K562 (cell line): Measurements from ENCODE around the gene INTS1. TPM values are rescaled to one million over a fixed set of nuclear protein-coding genes. Genes with fewer than 3 reads are reported as not detected.

Source experiments
- BRD9 ChIP-seq: fragments of 450-650 bp; IDR thresholded peaks from 2 replicates; pipeline ENCODE4 v1.6.1; 2018; ENCODE audit warnings: low read depth; ENCODE audit not compliant: partially characterized antibody
- DDX20 ChIP-seq: fragments of 450-650 bp; IDR thresholded peaks from 2 replicates; pipeline ENCODE4 v1.6.1; 2016; ENCODE audit warnings: missing genetic modification characterization, low read depth, mild to moderate bottlenecking, missing compliant biosample characterization, moderate library complexity
- FOXM1 ChIP-seq, 2 experiments: fragments of 450-650 bp in 1 of 2; sonication (generic) in 1 of 2; formaldehyde crosslinking in 1 of 2; IDR thresholded peaks; 2 replicates each; pipeline versions ENCODE4 v1.6.1 to v1.9.0; 2017 to 2022; ENCODE audit warnings: low read depth in 2 of 2, mild to moderate bottlenecking in 2 of 2, missing genetic modification reagents in 1 of 2, moderate library complexity in 1 of 2
- NFIX ChIP-seq: fragments of 250-450 bp; sonication (Bioruptor Pico); IDR thresholded peaks from 2 replicates; pipeline ENCODE4 v1.4.0; 2020; ENCODE audit warnings: low read depth, mild to moderate bottlenecking, moderate library complexity
- SIN3B ChIP-seq: fragments of 450-650 bp; IDR thresholded peaks from 2 replicates; pipeline ENCODE4 v1.6.1; 2017; ENCODE audit warnings: low read depth, mild to moderate bottlenecking, moderate library complexity
- SLC30A9 ChIP-seq: fragments of 250-450 bp; sonication (Bioruptor Pico); IDR thresholded peaks from 2 replicates; pipeline ENCODE4 v1.8.0; 2022; ENCODE audit warnings: mild to moderate bottlenecking, moderate library complexity
- SNRNP70 ChIP-seq: fragments of 200-400 bp; formaldehyde crosslinking; optimal IDR thresholded peaks from 2 replicates; pipeline ENCODE3; 2017; ENCODE audit warnings: low read depth, low read length
- SP1 ChIP-seq: sonication (generic); formaldehyde crosslinking; IDR thresholded peaks from 2 replicates; pipeline ENCODE4 v1.8.1; 2022; ENCODE audit warnings: mild to moderate bottlenecking, missing genetic modification reagents
- TCFL5 ChIP-seq: fragments of 250-450 bp; sonication (Bioruptor Pico); conservative IDR thresholded peaks from 2 replicates; pipeline ENCODE4 v1.6.1; 2021; ENCODE audit warnings: mild to moderate bottlenecking, moderate library complexity, matching md5 sums
- polyA plus RNA-seq, 8 experiments: library from polyadenylated mRNA; depleted of rRNA in 4 of 8; stranded (reverse) in 5 of 8; unstranded in 3 of 8; fragments of >200 nt; fragmentation: Nextera tagmentation in 2 of 8; fragmentation: Illumina TruSeq in 1 of 8; extraction: Ambion mirVana in 2 of 8; extraction: Trizol in 1 of 8; gene quantifications; 2 replicates each; pipeline versions ENCODE4 v1.2.1 to v1.2.3, GENCODE V29; 2011 to 2014; ENCODE audit warnings: inconsistent platforms in 1 of 8, missing spikeins in 1 of 8
- total RNA-seq, 7 experiments: library from RNA; depleted of rRNA in 6 of 7; stranded (reverse); fragments of >200 nt in 6 of 7; fragmentation: Illumina TruSeq in 2 of 7; extraction: Trizol in 2 of 7; gene quantifications; 2 replicates each; pipeline versions ENCODE4 v1.2.1 to v1.2.3, GENCODE V29; 2011 to 2021; ENCODE audit warnings: low replicate concordance in 1 of 7
- TF ChIP-seq, protein P1 (sequence below): IDR thresholded peaks from 2 replicates; pipeline ENCODE4 v1.6.1; 2011; ENCODE audit warnings: borderline replicate concordance, low read depth, mild to moderate bottlenecking, moderate library complexity, low read length; ENCODE audit not compliant: insufficient read depth, poor library complexity, severe bottlenecking
- TF ChIP-seq, protein P2 (sequence below): IDR thresholded peaks from 3 replicates; pipeline ENCODE4 v1.6.1; 2011; ENCODE audit warnings: borderline replicate concordance, mild to moderate bottlenecking, moderate library complexity; ENCODE audit not compliant: insufficient read length; ENCODE audit errors: extremely low read depth

Gene INTS1
- total and polyA plus RNA-seq, 9 of the 15 experiments (the other 6 are each of a cell fraction or from before 2014, with no cell fraction given) = 0.34 to 119 (median 18.5) TPM

DNA sequence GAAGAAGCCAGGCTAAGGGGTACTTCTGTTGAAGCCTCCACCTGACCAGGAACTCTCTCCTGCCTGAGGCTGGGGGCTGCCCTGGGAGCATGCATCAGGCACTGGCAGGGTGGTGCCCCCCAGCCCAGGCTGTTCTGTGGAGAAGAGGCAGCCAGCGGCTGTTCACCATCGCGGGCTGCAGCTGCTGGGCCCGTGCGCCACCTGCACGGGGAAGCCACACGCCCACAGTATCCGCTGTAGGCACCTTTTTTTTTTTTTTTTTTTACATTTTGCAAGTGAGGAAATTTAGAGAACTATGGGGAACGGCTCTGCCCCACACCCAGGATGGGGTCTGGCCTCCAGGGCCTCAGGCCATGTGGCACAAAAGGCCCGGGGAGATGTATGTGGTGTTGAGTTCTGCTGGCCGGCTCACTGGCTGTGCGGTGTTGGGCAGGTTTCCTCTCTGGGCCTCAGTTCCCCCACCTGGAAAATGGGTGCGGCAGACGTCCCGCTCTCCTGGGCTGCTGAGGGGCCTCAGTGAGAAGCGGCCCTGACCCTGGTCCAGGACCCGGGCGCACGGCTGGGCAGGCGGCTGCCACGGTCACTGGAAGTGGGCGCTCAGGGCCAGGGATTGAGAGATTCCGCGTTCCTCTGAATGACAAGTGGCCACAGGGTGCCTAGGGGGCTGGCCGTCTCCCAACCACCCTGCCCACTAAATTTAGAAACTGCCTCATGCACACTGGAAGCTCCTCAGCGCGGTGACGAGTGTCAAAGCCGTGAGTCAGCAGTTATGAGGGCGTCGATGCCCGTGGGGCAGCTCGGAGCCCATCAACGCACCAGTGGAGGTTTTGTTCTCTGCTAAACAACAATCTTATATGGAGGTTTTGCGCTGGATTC is 8.8 kb upstream of the INTS1 start (continued):
- no peak for TF ChIP-seq SLC30A9 (CRISPR knock-in tag)
- TF ChIP-seq, protein P1, sequence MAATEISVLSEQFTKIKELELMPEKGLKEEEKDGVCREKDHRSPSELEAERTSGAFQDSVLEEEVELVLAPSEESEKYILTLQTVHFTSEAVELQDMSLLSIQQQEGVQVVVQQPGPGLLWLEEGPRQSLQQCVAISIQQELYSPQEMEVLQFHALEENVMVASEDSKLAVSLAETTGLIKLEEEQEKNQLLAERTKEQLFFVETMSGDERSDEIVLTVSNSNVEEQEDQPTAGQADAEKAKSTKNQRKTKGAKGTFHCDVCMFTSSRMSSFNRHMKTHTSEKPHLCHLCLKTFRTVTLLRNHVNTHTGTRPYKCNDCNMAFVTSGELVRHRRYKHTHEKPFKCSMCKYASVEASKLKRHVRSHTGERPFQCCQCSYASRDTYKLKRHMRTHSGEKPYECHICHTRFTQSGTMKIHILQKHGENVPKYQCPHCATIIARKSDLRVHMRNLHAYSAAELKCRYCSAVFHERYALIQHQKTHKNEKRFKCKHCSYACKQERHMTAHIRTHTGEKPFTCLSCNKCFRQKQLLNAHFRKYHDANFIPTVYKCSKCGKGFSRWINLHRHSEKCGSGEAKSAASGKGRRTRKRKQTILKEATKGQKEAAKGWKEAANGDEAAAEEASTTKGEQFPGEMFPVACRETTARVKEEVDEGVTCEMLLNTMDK = no peak
- no peak for TF ChIP-seq TCFL5 (CRISPR knock-in tag)
- no peak for TF ChIP-seq NFIX
- TF ChIP-seq, protein P2, sequence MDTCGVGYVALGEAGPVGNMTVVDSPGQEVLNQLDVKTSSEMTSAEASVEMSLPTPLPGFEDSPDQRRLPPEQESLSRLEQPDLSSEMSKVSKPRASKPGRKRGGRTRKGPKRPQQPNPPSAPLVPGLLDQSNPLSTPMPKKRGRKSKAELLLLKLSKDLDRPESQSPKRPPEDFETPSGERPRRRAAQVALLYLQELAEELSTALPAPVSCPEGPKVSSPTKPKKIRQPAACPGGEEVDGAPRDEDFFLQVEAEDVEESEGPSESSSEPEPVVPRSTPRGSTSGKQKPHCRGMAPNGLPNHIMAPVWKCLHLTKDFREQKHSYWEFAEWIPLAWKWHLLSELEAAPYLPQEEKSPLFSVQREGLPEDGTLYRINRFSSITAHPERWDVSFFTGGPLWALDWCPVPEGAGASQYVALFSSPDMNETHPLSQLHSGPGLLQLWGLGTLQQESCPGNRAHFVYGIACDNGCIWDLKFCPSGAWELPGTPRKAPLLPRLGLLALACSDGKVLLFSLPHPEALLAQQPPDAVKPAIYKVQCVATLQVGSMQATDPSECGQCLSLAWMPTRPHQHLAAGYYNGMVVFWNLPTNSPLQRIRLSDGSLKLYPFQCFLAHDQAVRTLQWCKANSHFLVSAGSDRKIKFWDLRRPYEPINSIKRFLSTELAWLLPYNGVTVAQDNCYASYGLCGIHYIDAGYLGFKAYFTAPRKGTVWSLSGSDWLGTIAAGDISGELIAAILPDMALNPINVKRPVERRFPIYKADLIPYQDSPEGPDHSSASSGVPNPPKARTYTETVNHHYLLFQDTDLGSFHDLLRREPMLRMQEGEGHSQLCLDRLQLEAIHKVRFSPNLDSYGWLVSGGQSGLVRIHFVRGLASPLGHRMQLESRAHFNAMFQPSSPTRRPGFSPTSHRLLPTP = no peak
- no peak for TF ChIP-seq SIN3B
- TF ChIP-seq BRD9 = no peak
- no peak for TF ChIP-seq SP1
- TF ChIP-seq FOXM1 (IDR thresholded peaks at IDR 0.05; ENCODE audit: low read depth) = no peak
- TF ChIP-seq FOXM1 (CRISPR knock-in tag; IDR thresholded peaks at IDR 0.05; ENCODE audit: low read depth) = no peak
- TF ChIP-seq SNRNP70 = no peak
- no peak for TF ChIP-seq DDX20
